Naive B cell (primary cell): ENCODE data around the gene RAB9B. TPM values are rescaled to one million over a fixed set of nuclear protein-coding genes. Genes with fewer than 3 reads are reported as not detected.
"Not testable (repeated sequence)": the region's sequence is repeated elsewhere in the genome, so short reads cannot be mapped to it uniquely, and the experiment has no call there.

Experiments
- ATAC-seq, 2 donors: fragments of 150-1000 bp; cut with Tn5 transposase; 2 replicates each; pipeline ENCODE4 v1.10.0; 2021; ENCODE audit warnings: low read depth in 2 of 2, mild to moderate bottlenecking in 2 of 2, moderate library complexity in 2 of 2
- DNase-seq: peaks from one replicate; pipeline ENCODE4 v3.0.0; 2022
- H3K27ac Mint-ChIP-seq, 6 donors: one replicate each; pipeline ENCODE4 v1.8.0; 2020 to 2022; ENCODE audit warnings: mild to moderate bottlenecking in 6 of 6, mixed read lengths in 6 of 6, moderate library complexity in 5 of 6, inconsistent platforms in 2 of 6
- H3K27me3 Mint-ChIP-seq, 3 donors: one replicate each; pipeline ENCODE4 v1.8.0; 2021 to 2022; ENCODE audit warnings: mixed read lengths in 3 of 3, mild to moderate bottlenecking in 1 of 3
- H3K36me3 Mint-ChIP-seq, 2 donors: one replicate each; pipeline ENCODE4 v1.8.0; 2020 to 2022; ENCODE audit warnings: mixed read lengths in 2 of 2, inconsistent platforms in 1 of 2, mild to moderate bottlenecking in 1 of 2
- H3K4me1 Mint-ChIP-seq, 3 donors: one replicate each; pipeline ENCODE4 v1.8.0; 2020 to 2022; ENCODE audit warnings: mixed read lengths in 3 of 3, inconsistent platforms in 1 of 3, mild to moderate bottlenecking in 1 of 3, moderate library complexity in 1 of 3
- H3K4me3 Mint-ChIP-seq, 8 donors: one replicate each; pipeline ENCODE4 v1.8.0; 2020 to 2022; ENCODE audit warnings: mild to moderate bottlenecking in 8 of 8, mixed read lengths in 8 of 8, moderate library complexity in 8 of 8, inconsistent platforms in 2 of 8
- H3K9me3 Mint-ChIP-seq, 7 donors: one replicate each; pipeline ENCODE4 v1.8.0; 2020 to 2022; ENCODE audit warnings: mixed read lengths in 7 of 7, mild to moderate bottlenecking in 5 of 7, inconsistent platforms in 2 of 7, moderate library complexity in 1 of 7
- polyA plus RNA-seq, 6 donors: library from polyadenylated mRNA; unstranded; fragments of 300-500 nt; fragmentation: Illumina TruSeq; gene quantifications; one replicate each; pipeline ENCODE4 v1.2.3, GENCODE V29; 2021; ENCODE audit warnings: low read depth in 6 of 6

The RAB9B gene
- polyA plus RNA-seq, 6 donors from 2014 or later: 0.10 to 0.73 (median 0.22) TPM

DNA sequence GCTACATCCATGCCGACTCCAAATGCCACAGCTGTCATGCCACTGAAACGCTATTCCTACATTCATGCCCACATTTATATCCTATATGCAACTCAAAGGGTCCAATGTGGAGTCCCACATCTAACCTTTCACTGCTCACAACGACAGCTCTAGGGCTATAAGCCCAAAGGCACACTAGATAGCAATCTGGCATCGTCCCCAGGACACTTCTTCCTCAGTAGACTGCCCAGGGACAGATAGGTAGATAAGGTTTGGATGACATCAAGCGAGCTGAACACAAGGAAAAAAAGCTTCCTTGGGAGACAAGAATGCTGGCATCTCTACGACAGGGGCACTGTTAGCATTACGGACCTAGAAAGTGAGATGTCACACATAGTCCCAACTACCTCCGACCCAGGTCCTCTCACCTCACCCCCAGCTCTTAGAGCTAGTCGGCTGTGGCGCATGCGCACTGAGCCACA, 685 bp downstream of the RAB9B start:
- Mint-ChIP-seq H3K9me3 (peaks cover 0 to 2% (median 0%) of the 10 kb centered on the region in 7 donors), H3K27ac (peak overlapping the region in 1 of 6 donors; percentile 63), H3K27me3 (peaks cover 0 to 34% (median 0%) of the 10 kb centered on the region in 3 donors), H3K36me3 (peaks cover 0 to 7% of the 10 kb centered on the region in 2 donors), H3K4me3 (peak overlapping the region; percentile 83 to 94 (median 88)), H3K4me1 (peaks cover 0 to 8% (median 0%) of the 10 kb centered on the region in 3 donors)
- ATAC-seq (no peak), DNase-seq (no peak)

DNA sequence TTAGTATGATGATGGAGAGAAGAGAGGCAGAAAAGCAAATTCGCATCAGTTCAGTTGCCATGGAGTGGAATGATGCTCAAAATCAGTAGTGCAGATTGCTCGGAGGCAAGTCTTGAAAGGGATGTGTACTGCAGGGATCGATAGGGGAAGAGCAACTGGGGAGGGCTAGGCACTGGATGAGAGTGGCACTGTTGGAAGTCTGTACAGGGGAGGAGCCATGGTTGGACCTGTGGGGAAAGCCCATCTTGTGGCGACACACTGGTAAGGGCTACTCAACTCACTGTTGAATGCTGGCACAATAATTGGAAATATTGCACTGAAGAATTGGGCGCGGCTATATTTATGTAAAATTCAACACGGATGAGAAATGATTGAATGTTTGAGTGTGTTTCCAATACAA, 1.2 kb downstream of the RAB9B start:
- Mint-ChIP-seq H3K4me1 (peaks cover 0 to 8% (median 0%) of the 10 kb centered on the region in 3 donors), H3K36me3 (peaks cover 0 to 7% of the 10 kb centered on the region in 2 donors), H3K27ac (no peak overlapping the region), H3K27me3 (peaks cover 0 to 34% (median 0%) of the 10 kb centered on the region in 3 donors), H3K4me3 (peak overlapping the region; percentile 1 to 94 (median 48)), H3K9me3 (peaks cover 0 to 2% (median 0%) of the 10 kb centered on the region in 7 donors)
- DNase-seq: no peak
- ATAC-seq: no peak

DNA sequence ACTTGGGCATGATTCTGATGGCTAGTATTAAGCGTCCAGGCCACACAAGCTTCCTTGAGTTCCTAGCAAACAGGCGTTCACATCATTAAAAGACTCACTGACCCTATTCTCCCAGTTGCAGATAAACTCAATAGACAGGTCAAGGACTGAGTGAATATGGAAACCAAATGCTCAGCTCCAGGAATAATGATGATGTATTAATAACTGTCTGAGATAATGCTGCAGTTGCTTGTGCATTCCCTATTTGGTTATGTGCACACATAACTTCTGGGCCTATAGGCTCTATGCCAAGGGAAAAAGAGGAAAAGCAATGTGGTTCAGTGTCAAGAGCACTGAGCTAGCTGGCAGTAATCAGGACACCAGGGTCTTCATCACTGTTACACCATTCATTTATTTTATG, 3.5 kb downstream of the RAB9B start:
- Mint-ChIP-seq H3K9me3 (peaks cover 0 to 2% (median 0%) of the 10 kb centered on the region in 7 donors), H3K36me3 (peaks cover 0 to 7% of the 10 kb centered on the region in 2 donors), H3K4me3 (no peak overlapping the region), H3K27me3 (peaks cover 0 to 26% (median 0%) of the 10 kb centered on the region in 3 donors), H3K4me1 (peaks cover 0 to 8% (median 0%) of the 10 kb centered on the region in 3 donors), H3K27ac (no peak overlapping the region)
- ATAC-seq: no peak
- DNase-seq: no peak

DNA sequence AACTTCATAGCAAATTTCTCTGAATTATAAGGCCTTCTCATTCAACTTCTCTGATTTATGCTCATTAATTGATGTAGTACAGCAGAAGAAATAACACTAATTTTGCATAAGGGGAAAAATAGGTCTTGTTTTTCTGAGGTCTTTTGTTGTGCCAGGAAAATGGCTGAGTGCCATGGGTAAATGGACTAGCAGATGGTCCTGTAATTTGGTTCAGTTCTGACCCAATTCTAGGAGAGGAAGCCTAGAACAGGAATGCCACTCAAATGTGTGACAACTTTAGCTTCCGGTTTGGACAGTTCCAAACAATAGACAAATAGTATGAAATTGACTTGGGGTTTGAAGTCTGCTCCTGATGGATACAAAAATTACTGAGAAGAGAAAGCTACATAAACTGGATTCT, 6.2 kb downstream of the RAB9B start:
- Mint-ChIP-seq H3K4me3 (no peak overlapping the region), H3K27me3 (peaks cover 0 to 7% (median 0%) of the 10 kb centered on the region in 3 donors), H3K36me3 (no peaks in the 10 kb centered on the region), H3K4me1 (peaks cover 0 to 3% (median 0%) of the 10 kb centered on the region in 3 donors), H3K9me3 (no peaks in the 10 kb centered on the region), H3K27ac (no peak overlapping the region)
- DNase-seq (no peak), ATAC-seq (no peak)

DNA sequence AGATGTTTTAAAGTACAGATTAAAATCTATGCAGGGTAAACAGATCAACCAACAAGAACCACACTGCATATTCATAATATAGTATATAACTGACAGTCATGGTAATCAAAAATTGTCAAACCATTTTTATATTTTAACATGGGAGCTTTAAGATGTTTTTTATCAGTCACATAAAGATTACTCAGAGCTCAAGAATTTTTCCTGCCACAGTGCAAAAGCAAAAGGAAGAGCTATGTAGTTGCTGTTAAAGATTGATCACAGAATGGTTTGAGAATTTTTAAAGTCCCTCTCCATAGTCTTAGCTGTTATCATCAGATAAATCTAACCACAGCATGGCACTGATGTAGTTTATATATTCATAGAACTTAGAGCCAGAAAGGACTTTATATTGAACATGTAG, 8.5 kb downstream of the RAB9B start:
- Mint-ChIP-seq H3K27me3 (no peaks in the 10 kb centered on the region), H3K4me3 (no peak overlapping the region), H3K9me3 (no peaks in the 10 kb centered on the region), H3K27ac (no peak overlapping the region), H3K4me1 (no peaks in the 10 kb centered on the region), H3K36me3 (no peaks in the 10 kb centered on the region)
- ATAC-seq: no peak
- no peak for DNase-seq

DNA sequence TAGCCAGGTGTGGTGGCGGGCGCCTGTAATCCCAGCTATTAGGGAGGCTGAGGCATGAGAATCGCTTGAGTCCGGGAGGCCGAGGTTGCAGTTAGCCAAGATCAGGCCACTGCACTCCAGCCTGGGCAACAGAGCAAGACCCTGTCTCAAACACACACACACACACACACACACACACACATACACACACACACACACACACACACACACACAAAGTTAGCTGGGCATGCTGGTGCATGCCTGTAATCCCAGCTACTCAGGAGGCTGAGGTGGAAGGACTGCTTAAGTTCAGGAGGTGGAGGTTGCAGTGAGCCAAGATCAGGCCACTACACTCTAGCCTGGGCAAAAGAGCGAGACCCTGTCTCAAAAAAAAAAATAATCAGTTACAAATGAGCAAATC, 11.3 kb downstream of the RAB9B start:
- not testable (repeated sequence) for H3K27ac Mint-ChIP-seq, H3K27me3 Mint-ChIP-seq, H3K4me1 Mint-ChIP-seq, H3K9me3 Mint-ChIP-seq, DNase-seq, H3K36me3 Mint-ChIP-seq, ATAC-seq, H3K4me3 Mint-ChIP-seq

DNA sequence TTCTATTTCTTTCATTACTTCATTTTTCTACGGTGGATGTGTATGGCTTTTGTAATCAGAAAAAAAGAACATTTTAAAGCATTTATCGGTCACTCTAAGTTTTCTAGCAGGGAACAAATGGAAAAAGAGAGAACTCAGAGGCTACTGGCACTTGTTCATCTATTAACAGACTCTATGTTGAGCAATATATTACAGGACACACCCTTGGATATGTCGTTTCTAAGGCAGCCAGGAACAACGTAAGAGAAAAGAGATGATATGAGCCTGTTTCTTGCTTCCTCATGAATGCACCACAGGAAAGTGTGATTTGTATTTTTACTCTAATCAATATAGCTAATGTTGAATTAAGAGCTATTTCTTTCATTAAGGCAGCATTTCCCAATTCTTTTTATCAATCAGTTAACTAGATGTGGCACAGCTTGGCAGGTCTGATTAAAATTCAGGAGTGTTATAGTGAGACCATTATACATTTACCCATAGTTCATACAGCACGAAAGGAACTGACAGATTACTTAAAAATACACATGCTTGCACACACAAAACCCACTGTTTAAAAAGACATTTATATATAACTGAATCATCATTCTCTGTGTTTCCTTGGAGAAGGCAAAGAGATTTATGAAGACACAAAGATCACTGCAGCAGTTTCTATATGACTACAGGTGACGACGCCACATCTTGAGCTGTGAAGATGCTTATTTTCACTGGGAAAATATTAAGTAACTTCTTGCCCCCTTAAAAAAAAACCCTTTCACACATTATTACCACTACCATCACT, 13.0 kb downstream of the RAB9B start:
- Mint-ChIP-seq H3K36me3 (no peaks in the 10 kb centered on the region), H3K4me3 (no peak overlapping the region), H3K4me1 (no peaks in the 10 kb centered on the region), H3K27me3 (no peaks in the 10 kb centered on the region), H3K9me3 (peaks cover 0 to 1% (median 0%) of the 10 kb centered on the region in 7 donors), H3K27ac (no peak overlapping the region)
- no peak for ATAC-seq
- DNase-seq: no peak

DNA sequence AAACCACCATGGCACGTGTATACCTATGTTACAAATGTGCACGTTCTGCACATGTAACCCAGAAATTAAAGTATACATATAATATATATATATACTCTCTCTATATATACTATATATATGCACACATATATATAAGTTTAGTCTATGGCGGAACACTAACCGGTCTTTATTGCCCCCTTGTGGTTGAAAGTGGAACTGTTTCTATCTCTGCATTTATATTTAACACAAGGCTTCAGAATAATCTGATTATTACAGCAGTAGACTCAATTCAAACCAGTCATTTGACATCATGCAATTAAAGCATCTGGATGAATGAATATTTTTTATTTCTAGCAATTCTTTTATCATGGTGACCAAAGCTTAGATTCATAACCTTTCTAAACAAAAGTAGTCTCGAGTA, 14.6 kb downstream of the RAB9B start:
- no peaks in the 10 kb centered on the region for H3K4me1 Mint-ChIP-seq
- no peaks in the 10 kb centered on the region for H3K36me3 Mint-ChIP-seq
- DNase-seq (peak; percentile 36), ATAC-seq (peak; percentile 42 to 45)
- no peak overlapping the region for H3K27ac Mint-ChIP-seq
- no peaks in the 10 kb centered on the region for H3K27me3 Mint-ChIP-seq
- H3K9me3 Mint-ChIP-seq: peaks cover 0 to 1% (median 0%) of the 10 kb centered on the region in 7 donors
- no peak overlapping the region for H3K4me3 Mint-ChIP-seq

DNA sequence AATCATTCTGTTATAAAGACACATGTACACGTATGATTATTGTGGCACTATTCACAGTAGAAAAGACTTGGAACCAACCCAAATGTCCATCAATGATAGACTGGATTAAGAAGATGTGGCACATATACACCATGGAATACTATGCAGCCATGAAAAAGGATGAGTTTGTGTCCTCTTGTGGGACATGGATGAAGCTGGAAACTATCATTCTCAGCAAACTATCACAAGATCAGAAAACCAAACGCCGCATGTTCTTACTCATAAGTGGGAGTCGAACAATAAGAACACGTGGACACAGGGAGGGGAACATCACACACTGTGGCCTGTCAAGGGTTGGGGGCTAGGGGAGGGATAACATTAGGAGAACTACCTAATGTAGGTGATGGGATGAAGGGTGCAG, 15.0 kb downstream of the RAB9B start:
- not testable (repeated sequence) for H3K4me3 Mint-ChIP-seq, H3K4me1 Mint-ChIP-seq, H3K9me3 Mint-ChIP-seq, H3K27me3 Mint-ChIP-seq, DNase-seq, H3K36me3 Mint-ChIP-seq, H3K27ac Mint-ChIP-seq, ATAC-seq

DNA sequence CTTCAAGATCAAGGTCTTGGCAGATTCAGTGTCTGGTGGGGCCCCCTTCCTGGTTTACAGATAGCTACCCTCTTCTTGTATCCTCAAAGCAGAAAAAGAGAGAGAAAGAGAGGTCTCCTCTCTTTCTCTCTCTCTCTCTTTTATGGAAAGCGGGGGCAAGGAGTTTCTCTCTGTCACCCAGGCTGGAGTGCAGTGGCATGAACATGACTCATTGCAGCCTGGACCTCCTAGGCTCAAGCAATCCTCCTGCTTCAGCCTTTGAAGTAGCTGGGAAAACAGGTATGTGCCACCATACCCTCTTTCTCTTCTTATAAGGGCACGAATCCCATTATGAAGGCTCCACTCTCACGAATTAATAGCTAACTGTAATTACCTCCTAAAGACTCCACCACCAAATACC, 20.2 kb downstream of the RAB9B start:
- Mint-ChIP-seq H3K27ac (peak overlapping the region in 1 of 6 donors; percentile 35), H3K4me1 (no peaks in the 10 kb centered on the region), H3K27me3 (peaks cover 0 to 8% (median 4%) of the 10 kb centered on the region in 3 donors), H3K36me3 (no peaks in the 10 kb centered on the region), H3K9me3 (peaks cover 0 to 1% (median 0%) of the 10 kb centered on the region in 7 donors), H3K4me3 (no peak overlapping the region)
- DNase-seq (no peak), ATAC-seq (no peak)

DNA sequence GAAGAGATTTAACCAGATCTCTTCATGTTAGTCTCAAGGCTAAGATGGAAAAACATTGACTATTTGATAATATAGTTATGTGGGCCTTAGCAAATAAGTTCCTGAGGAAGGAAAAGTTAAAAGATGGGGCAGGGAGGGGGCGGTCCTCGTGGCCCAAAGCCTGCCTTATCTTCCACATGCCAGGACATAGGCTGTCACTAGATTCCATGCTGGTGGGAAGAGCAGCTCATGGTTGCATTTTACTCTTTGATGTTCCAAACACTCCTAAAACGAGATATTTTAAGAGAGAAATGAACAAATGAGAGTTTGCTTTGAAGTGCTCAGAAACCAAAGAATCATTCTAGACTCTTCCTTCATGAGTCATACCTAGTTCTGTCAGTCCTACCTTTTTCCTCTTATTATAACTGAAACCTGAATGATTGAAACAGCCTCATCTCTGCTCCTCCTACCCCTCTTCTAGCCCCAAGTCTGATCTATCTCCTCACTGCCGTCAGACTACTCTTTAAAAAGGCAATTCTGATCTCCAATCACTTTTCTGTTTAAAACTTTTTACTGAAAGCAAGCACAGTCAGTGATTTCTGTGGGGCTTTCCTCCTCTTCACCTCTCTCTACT, 25.1 kb downstream of the RAB9B start:
- no peaks in the 10 kb centered on the region for H3K36me3 Mint-ChIP-seq
- no peak for ATAC-seq
- DNase-seq: no peak
- peak overlapping the region in 1 of 6 donors; percentile 29 for H3K27ac Mint-ChIP-seq
- H3K27me3 Mint-ChIP-seq: peaks cover 0 to 8% (median 4%) of the 10 kb centered on the region in 3 donors
- H3K4me1 Mint-ChIP-seq: no peaks in the 10 kb centered on the region
- no peaks in the 10 kb centered on the region for H3K9me3 Mint-ChIP-seq
- no peak overlapping the region for H3K4me3 Mint-ChIP-seq

DNA sequence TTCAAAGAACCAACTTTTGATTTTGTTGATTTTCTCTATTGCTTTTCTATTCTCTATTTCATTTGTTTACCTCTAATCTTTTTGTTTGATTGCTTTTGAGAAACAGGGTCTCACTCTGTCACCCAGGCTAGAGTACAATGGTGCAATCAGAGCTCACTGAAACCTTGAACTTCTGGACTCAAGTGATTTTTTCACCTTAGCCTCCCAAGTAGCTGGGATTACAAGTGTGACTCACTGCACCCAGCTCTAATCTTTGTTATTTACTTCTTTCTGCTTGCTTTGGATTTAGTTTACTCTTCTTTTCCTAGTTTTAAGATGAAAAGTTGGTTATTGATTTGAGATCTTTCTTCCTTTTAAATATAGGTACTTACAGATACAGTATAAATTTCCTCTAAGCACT, 26.2 kb downstream of the RAB9B start:
- DNase-seq (no peak), ATAC-seq (no peak)
- Mint-ChIP-seq H3K4me1 (no peaks in the 10 kb centered on the region), H3K36me3 (no peaks in the 10 kb centered on the region), H3K27ac (no peak overlapping the region), H3K9me3 (no peaks in the 10 kb centered on the region), H3K4me3 (no peak overlapping the region), H3K27me3 (peaks cover 0 to 6% (median 4%) of the 10 kb centered on the region in 3 donors)

DNA sequence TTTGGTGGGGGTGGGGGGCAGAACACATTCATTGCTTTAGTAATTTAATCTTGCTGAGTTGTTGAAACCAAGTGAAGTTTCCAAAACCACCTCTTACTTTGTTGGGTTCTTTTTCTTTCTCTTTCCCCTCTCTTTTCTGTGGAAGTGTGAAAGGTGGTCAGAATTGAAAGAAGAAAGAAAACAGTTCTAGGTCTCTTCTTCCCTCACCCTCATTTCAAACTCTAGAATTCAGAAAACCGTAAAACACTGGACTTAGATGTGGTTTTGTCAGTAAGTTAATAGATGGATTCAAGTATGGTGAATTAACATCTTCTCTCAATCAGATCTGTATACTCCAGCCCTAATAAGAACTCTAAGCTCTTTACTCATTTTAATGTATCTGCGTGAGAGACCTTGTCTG, 31.7 kb downstream of the RAB9B start:
- no peak for DNase-seq
- Mint-ChIP-seq H3K27me3 (no peaks in the 10 kb centered on the region), H3K4me3 (no peak overlapping the region), H3K36me3 (no peaks in the 10 kb centered on the region), H3K9me3 (no peaks in the 10 kb centered on the region), H3K4me1 (no peaks in the 10 kb centered on the region), H3K27ac (no peak overlapping the region)
- ATAC-seq: no peak

DNA sequence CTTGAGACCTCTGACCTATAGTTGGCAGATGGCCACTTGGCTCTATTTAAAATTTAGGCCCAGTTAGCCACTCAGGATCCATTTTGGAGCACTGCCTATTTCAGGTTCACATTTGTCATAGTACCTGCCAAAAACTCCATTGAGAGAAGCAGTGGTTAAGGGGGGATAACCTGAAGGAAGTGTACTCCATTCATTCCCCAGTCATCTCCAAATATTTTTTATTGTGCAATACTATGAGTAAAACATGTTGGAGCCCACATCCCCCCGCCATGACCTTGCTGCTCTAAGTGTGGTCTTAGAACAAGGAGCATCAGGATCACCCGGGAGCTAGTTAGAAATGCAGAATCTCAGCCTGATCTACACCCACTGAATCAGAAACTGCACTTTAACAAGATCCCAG, 34.4 kb downstream of the RAB9B start:
- H3K4me1 Mint-ChIP-seq: no peaks in the 10 kb centered on the region
- no peaks in the 10 kb centered on the region for H3K27me3 Mint-ChIP-seq
- DNase-seq: no peak
- H3K4me3 Mint-ChIP-seq: no peak overlapping the region
- H3K27ac Mint-ChIP-seq: no peak overlapping the region
- H3K9me3 Mint-ChIP-seq: no peaks in the 10 kb centered on the region
- no peak for ATAC-seq
- H3K36me3 Mint-ChIP-seq: no peaks in the 10 kb centered on the region
